ENCODE data around the gene ESRRG.

DNA sequence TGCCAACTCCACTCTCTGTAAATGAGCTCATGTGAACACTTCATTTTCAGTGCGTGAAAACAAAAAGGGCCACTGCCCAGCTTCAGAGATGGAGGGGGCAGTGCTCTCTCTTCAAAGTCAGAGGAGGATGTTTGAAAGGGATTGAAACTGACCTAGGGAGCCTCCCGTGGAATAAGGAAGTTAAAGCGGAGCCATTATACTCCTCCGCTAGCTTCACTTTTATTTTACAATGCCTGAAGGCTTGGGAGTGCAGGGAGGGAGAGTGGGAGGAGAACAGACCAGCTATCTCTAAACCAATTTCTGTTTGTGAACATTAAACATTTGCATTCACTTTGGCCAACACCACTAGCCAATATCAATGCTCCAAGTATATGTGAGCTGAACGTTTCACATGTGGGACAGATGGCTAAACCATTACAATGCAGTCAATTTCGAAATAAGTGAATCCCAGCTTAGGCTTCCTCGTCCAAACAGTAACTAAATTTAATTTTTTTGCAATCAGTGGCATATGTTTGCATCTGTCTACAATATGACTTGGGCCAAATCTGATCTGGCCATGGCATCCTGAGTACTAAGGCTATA is 126.9 kb downstream of the ESRRG start:
- no peak for TF ChIP-seq POLR2A (IDR thresholded peaks at IDR 0.05; ENCODE audit: low read length)
- no peak for TF ChIP-seq GATA1 (IDR thresholded peaks at IDR 0.05; ENCODE audit: low read depth, low read length)
